ENCODE data around the gene AP1S1.

GRCh38 chr7:101172005-101172853 lies 18.0 kb downstream of the AP1S1 start:
- TF ChIP-seq CTCF (IDR thresholded peaks at IDR 0.05 in 4 of 5, conservative IDR thresholded peaks at IDR 0.05 in 1 of 5) (no peak), POLR2A (IDR thresholded peaks at IDR 0.05) (no peak)

Measured in gastrocnemius medialis (tissue), 4 donors.